DND-41 (cell line): ENCODE measurements around the gene MAGI1.

Experiments used
- EZH2 ChIP-seq: IDR thresholded peaks from 3 replicates; pipeline ENCODE4 v1.6.1; 2012; ENCODE audit warnings: borderline replicate concordance, low read depth, mild to moderate bottlenecking, moderate library complexity, low read length, inconsistent platforms; ENCODE audit not compliant: severe bottlenecking
- TF ChIP-seq, protein P1 (sequence below): IDR thresholded peaks from 2 replicates; pipeline ENCODE4 v1.5.1; 2012; ENCODE audit warnings: borderline replicate concordance, low read length, moderate library complexity, mild to moderate bottlenecking; ENCODE audit not compliant: poor library complexity, severe bottlenecking; ENCODE audit errors: extremely low read depth

DNA sequence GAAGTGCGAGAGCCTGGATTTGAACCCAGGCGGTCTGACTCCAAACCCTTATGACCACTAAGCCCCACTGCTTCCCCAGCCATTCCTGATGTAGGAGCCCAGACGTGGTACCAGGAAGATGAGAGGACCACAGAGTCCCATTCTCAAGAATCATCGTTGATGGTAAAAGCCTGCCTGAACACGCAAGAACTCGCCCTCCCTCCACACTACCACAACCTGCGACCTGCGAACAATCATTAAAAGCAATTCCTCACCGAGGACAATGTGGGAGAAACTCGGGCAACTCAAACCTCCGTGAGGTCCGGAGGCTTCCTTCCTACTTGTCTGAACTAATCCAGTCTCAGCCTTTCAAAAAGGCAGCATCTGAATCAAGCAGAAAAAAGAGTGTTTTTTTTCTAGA is 10.3 kb downstream of the MAGI1 start:
- TF ChIP-seq, protein P1, sequence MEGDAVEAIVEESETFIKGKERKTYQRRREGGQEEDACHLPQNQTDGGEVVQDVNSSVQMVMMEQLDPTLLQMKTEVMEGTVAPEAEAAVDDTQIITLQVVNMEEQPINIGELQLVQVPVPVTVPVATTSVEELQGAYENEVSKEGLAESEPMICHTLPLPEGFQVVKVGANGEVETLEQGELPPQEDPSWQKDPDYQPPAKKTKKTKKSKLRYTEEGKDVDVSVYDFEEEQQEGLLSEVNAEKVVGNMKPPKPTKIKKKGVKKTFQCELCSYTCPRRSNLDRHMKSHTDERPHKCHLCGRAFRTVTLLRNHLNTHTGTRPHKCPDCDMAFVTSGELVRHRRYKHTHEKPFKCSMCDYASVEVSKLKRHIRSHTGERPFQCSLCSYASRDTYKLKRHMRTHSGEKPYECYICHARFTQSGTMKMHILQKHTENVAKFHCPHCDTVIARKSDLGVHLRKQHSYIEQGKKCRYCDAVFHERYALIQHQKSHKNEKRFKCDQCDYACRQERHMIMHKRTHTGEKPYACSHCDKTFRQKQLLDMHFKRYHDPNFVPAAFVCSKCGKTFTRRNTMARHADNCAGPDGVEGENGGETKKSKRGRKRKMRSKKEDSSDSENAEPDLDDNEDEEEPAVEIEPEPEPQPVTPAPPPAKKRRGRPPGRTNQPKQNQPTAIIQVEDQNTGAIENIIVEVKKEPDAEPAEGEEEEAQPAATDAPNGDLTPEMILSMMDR, result no peak
- TF ChIP-seq EZH2, result no peak
